ENCODE data around the gene AK5. TPM values are rescaled to one million over a fixed set of nuclear protein-coding genes. Genes with fewer than 3 reads are reported as not detected.

Gene AK5
- total and polyA plus RNA-seq, 2 experiments from 2014 or later: 8.8 to 12.2 TPM

DNA sequence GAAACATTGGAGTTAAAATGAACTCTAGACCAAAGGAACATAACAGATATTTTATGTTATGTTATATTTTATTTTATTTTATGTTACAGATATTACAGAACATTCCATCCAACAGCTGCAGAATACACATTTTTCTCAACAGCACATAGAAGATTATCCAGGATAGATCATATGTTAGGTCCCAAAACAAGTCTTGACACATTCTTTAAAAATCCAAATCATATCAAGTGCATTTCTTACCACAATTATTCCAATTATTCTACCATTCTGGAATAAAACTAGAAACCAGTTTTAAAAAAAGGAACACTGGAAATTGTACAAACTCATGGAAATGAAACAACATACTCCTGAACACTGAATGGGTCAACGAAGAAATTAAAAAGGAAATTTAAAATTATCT lies 31.7 kb upstream of the AK5 start:
- no peaks in the 10 kb centered on the region; the same call in 1 of the 2 replicates for H3K36me3 ChIP-seq (ENCODE audit: insufficient read depth)
- no peak overlapping the region for H3K4me2 ChIP-seq
- no peak overlapping the region for H2AFZ ChIP-seq
- ATAC-seq: no peak
- H4K20me1 ChIP-seq (replicated peaks; ENCODE audit: insufficient read depth): no peaks in the 10 kb centered on the region
- DNase-seq (ENCODE audit: low spot score): no peak
- H3K27ac Mint-ChIP-seq: no peak overlapping the region
- H3K4me1 ChIP-seq (ENCODE audit: insufficient read depth): 0 out of 2 replicates have a peak, but pooled peaks cover 5% of the 10 kb centered on the region
- no peaks in the 10 kb centered on the region for H3K9me2 ChIP-seq (ENCODE audit: insufficient read depth)
- TF ChIP-seq, protein P1, sequence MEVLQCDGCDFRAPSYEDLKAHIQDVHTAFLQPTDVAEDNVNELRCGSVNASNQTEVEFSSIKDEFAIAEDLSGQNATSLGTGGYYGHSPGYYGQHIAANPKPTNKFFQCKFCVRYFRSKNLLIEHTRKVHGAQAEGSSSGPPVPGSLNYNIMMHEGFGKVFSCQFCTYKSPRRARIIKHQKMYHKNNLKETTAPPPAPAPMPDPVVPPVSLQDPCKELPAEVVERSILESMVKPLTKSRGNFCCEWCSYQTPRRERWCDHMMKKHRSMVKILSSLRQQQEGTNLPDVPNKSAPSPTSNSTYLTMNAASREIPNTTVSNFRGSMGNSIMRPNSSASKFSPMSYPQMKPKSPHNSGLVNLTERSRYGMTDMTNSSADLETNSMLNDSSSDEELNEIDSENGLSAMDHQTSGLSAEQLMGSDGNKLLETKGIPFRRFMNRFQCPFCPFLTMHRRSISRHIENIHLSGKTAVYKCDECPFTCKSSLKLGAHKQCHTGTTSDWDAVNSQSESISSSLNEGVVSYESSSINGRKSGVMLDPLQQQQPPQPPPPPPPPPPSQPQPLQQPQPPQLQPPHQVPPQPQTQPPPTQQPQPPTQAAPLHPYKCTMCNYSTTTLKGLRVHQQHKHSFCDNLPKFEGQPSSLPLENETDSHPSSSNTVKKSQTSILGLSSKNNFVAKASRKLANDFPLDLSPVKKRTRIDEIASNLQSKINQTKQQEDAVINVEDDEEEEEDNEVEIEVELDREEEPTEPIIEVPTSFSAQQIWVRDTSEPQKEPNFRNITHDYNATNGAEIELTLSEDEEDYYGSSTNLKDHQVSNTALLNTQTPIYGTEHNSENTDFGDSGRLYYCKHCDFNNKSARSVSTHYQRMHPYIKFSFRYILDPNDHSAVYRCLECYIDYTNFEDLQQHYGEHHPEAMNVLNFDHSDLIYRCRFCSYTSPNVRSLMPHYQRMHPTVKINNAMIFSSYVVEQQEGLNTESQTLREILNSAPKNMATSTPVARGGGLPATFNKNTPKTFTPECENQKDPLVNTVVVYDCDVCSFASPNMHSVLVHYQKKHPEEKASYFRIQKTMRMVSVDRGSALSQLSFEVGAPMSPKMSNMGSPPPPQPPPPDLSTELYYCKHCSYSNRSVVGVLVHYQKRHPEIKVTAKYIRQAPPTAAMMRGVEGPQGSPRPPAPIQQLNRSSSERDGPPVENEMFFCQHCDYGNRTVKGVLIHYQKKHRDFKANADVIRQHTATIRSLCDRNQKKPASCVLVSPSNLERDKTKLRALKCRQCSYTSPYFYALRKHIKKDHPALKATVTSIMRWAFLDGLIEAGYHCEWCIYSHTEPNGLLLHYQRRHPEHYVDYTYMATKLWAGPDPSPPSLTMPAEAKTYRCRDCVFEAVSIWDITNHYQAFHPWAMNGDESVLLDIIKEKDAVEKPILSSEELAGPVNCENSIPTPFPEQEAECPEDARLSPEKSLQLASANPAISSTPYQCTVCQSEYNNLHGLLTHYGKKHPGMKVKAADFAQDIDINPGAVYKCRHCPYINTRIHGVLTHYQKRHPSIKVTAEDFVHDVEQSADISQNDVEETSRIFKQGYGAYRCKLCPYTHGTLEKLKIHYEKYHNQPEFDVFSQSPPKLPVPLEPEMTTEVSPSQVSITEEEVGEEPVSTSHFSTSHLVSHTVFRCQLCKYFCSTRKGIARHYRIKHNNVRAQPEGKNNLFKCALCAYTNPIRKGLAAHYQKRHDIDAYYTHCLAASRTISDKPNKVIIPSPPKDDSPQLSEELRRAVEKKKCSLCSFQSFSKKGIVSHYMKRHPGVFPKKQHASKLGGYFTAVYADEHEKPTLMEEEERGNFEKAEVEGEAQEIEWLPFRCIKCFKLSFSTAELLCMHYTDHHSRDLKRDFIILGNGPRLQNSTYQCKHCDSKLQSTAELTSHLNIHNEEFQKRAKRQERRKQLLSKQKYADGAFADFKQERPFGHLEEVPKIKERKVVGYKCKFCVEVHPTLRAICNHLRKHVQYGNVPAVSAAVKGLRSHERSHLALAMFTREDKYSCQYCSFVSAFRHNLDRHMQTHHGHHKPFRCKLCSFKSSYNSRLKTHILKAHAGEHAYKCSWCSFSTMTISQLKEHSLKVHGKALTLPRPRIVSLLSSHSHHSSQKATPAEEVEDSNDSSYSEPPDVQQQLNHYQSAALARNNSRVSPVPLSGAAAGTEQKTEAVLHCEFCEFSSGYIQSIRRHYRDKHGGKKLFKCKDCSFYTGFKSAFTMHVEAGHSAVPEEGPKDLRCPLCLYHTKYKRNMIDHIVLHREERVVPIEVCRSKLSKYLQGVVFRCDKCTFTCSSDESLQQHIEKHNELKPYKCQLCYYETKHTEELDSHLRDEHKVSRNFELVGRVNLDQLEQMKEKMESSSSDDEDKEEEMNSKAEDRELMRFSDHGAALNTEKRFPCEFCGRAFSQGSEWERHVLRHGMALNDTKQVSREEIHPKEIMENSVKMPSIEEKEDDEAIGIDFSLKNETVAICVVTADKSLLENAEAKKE (CRISPR knock-in tag; IDR thresholded peaks at IDR 0.05): no peak
- TF ChIP-seq STAT1 (IDR thresholded peaks at IDR 0.05; ENCODE audit: unreplicated experiment): no peak
- TF ChIP-seq REST (IDR thresholded peaks at IDR 0.05; ENCODE audit: unreplicated experiment): no peak
- TF ChIP-seq, protein P2, sequence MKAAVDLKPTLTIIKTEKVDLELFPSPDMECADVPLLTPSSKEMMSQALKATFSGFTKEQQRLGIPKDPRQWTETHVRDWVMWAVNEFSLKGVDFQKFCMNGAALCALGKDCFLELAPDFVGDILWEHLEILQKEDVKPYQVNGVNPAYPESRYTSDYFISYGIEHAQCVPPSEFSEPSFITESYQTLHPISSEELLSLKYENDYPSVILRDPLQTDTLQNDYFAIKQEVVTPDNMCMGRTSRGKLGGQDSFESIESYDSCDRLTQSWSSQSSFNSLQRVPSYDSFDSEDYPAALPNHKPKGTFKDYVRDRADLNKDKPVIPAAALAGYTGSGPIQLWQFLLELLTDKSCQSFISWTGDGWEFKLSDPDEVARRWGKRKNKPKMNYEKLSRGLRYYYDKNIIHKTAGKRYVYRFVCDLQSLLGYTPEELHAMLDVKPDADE (IDR thresholded peaks at IDR 0.05): no peak
- no peak for TF ChIP-seq POLR2AphosphoS5 (IDR thresholded peaks at IDR 0.05; ENCODE audit: low read depth)
- no peak for TF ChIP-seq CREB1 (CRISPR knock-in tag; IDR thresholded peaks at IDR 0.05; ENCODE audit: low read depth)
- no peak for TF ChIP-seq ZNF331 (CRISPR knock-in tag; IDR thresholded peaks at IDR 0.05; ENCODE audit: low read depth)
- no peak for TF ChIP-seq EZH2 (IDR thresholded peaks at IDR 0.05; ENCODE audit: low read depth, unreplicated experiment)
- TF ChIP-seq CTCF (conservative IDR thresholded peaks at IDR 0.05; ENCODE audit: low read depth in 2 of 2): no peak
- TF ChIP-seq EZH2phosphoT487 (IDR thresholded peaks at IDR 0.05; ENCODE audit: unreplicated experiment): no peak
- no peak for TF ChIP-seq JUNB (IDR thresholded peaks at IDR 0.05; ENCODE audit: unreplicated experiment)
- H3K79me2 ChIP-seq (replicated peaks; ENCODE audit: insufficient read depth): no peaks in the 10 kb centered on the region
- peaks cover 37% of the 10 kb centered on the region for H3K9me3 Mint-ChIP-seq
- peaks cover 4% of the 10 kb centered on the region for H3K27me3 Mint-ChIP-seq (ENCODE audit: insufficient read depth, low read depth, poor library complexity)
- H3K27me3 ChIP-seq (ENCODE audit: insufficient read depth): no peaks in the 10 kb centered on the region
- peaks cover 6% of the 10 kb centered on the region; the same call in 2 of the 3 replicates for H3K4me1 Mint-ChIP-seq
- no peak overlapping the region for H3K4me3 Mint-ChIP-seq
- no peak overlapping the region for H3K4me3 ChIP-seq
- H3K36me3 Mint-ChIP-seq (ENCODE audit: low read depth): peaks cover 9% of the 10 kb centered on the region; the same call in 2 of the 3 replicates
- no peak overlapping the region for H3K27ac ChIP-seq (ENCODE audit: low read depth)
- no peaks in the 10 kb centered on the region for H3F3A ChIP-seq (replicated peaks; ENCODE audit: low read depth)

All from GM23338 (cell line).